Activated naive CD8-positive, alpha-beta T cell treated with anti-CD3 and anti-CD28 coated beads, Interleukin-2, amount 50 U/mL, for 16 hours (primary cell): ENCODE measurements around the gene PGA5.

ENCODE experiments used
- DNase-seq: peaks from one replicate; pipeline ENCODE4 v3.0.0-alpha.2; 2020; ENCODE audit warnings: low read depth, low spot score

The PGA5 gene

GRCh38 chr11:61294717-61295595 lies 54.0 kb downstream of the PGA5 start, which contains the start of gene VWCE:
TSS of gene VWCE (minus strand) at chr11:61295316. CDS start at chr11:61295037, 279 bp downstream.
- peak; percentile 55 for DNase-seq

GRCh38 chr11:61295596-61295926 lies 54.6 kb downstream of the PGA5 start:
- DNase-seq = no peak

GRCh38 chr11:61297341-61297740 lies 56.4 kb downstream of the PGA5 start:
- DNase-seq = no peak

GRCh38 chr11:61297746-61298145 lies 56.8 kb downstream of the PGA5 start:
- DNase-seq = no peak

GRCh38 chr11:61298663-61299244 lies 57.8 kb downstream of the PGA5 start:
- no peak for DNase-seq
